ENCODE data around the gene NFKBIL1. TPM values are rescaled to one million over a fixed set of nuclear protein-coding genes. Genes with fewer than 3 reads are reported as not detected.

NFKBIL1 gene
- total and polyA plus RNA-seq, 10 of the 15 experiments (the other 5 are each of a cell fraction or from before 2014, with no cell fraction given): 0.19 to 15.1 (median 7.0) TPM

DNA sequence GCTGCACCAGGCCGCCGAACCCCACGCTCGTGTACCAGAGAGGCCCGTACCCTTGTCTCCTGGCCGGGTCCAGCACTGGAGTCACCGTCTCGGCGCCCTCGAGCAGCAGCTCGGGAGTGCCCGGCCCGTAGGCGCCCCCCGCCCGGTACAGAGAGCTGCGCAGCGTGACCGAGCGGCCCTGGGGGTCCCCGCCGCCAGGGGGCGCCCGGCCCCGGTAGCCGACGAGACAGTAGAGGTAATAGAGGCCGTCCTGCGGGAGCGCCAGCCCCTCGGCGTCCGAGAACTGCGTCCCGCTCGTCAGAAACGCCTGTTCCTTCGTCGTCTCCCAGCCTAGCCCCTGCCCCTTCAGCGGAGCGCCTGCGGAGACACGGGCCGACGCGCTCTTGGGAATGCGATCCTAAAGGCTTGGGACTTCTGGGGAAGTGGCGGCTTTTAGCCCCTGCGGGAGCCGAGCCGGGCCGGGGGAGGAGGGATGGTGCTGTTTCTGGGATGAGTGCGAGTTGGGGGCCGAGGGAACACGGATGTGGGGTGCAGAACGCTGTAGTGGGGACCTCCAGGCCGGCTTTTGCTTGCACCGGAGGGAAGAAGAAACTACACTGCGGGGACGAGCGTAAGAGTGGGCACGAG, 33.5 kb downstream of the NFKBIL1 start (continued):
- peak; percentile 71 for TF ChIP-seq ZNF687 (IDR thresholded peaks at IDR 0.05)
- no peak for TF ChIP-seq KAT2A (conservative IDR thresholded peaks at IDR 0.05; ENCODE audit: control insufficient read depth, low read depth, low read length)
- no peak for TF ChIP-seq NR2C1 (IDR thresholded peaks at IDR 0.05)
- TF ChIP-seq PAX5 (IDR thresholded peaks at IDR 0.05; ENCODE audit: borderline replicate concordance, low read depth, low read length): peak; percentile 97
- no peak for TF ChIP-seq ZBTB40 (IDR thresholded peaks at IDR 0.05; ENCODE audit: borderline replicate concordance)
- TF ChIP-seq EP300 (IDR thresholded peaks at IDR 0.05; ENCODE audit: borderline replicate concordance in 1 of 2, control insufficient read depth in 1 of 2, low read depth in 2 of 2, low read length in 2 of 2): no peak
- TF ChIP-seq, protein P1, sequence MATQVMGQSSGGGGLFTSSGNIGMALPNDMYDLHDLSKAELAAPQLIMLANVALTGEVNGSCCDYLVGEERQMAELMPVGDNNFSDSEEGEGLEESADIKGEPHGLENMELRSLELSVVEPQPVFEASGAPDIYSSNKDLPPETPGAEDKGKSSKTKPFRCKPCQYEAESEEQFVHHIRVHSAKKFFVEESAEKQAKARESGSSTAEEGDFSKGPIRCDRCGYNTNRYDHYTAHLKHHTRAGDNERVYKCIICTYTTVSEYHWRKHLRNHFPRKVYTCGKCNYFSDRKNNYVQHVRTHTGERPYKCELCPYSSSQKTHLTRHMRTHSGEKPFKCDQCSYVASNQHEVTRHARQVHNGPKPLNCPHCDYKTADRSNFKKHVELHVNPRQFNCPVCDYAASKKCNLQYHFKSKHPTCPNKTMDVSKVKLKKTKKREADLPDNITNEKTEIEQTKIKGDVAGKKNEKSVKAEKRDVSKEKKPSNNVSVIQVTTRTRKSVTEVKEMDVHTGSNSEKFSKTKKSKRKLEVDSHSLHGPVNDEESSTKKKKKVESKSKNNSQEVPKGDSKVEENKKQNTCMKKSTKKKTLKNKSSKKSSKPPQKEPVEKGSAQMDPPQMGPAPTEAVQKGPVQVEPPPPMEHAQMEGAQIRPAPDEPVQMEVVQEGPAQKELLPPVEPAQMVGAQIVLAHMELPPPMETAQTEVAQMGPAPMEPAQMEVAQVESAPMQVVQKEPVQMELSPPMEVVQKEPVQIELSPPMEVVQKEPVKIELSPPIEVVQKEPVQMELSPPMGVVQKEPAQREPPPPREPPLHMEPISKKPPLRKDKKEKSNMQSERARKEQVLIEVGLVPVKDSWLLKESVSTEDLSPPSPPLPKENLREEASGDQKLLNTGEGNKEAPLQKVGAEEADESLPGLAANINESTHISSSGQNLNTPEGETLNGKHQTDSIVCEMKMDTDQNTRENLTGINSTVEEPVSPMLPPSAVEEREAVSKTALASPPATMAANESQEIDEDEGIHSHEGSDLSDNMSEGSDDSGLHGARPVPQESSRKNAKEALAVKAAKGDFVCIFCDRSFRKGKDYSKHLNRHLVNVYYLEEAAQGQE (IDR thresholded peaks at IDR 0.05; ENCODE audit: low read depth, low read length): 0 out of 2 replicates have a peak, but pooled peaks have one; percentile 36
- TF ChIP-seq BACH1 (IDR thresholded peaks at IDR 0.05; ENCODE audit: borderline replicate concordance): peak; percentile 92
- peak; percentile 78; the same call in 1 of the 2 replicates for TF ChIP-seq GATAD2B (conservative IDR thresholded peaks at IDR 0.05; ENCODE audit: low read depth)
- peak; percentile 41 for TF ChIP-seq SMAD1 (IDR thresholded peaks at IDR 0.05; ENCODE audit: low read depth, partially characterized antibody)
- TF ChIP-seq TAF1 (IDR thresholded peaks at IDR 0.05; ENCODE audit: borderline replicate concordance, low read depth, low read length): peak; percentile 45; the same call in 1 of the 2 replicates
- TF ChIP-seq IRF5 (IDR thresholded peaks at IDR 0.05; ENCODE audit: borderline replicate concordance): no peak
- TF ChIP-seq ETV6 (conservative IDR thresholded peaks at IDR 0.05 in 1 of 2, IDR thresholded peaks at IDR 0.05 in 1 of 2; ENCODE audit: borderline replicate concordance in 1 of 2, low read depth in 1 of 2): peak in 1 of 2 experiments; percentile 18; a peak in 1 of 4 replicates
- no peak for TF ChIP-seq SIN3A (IDR thresholded peaks at IDR 0.05; ENCODE audit: low read depth, low read length)
- 0 out of 2 replicates have a peak, but pooled peaks have one; percentile 2 for TF ChIP-seq NRF1 (conservative IDR thresholded peaks at IDR 0.05; ENCODE audit: low read depth, low read length)
